CD8-positive, alpha-beta memory T cell (primary cell): ENCODE results near the gene PRR35. TPM values are rescaled to one million over a fixed set of nuclear protein-coding genes. Genes with fewer than 3 reads are reported as not detected.
A peak's percentile ranks its signal among the peaks of the same experiment; 100 is the strongest.

ENCODE experiments used
- CTCF ChIA-PET: fragments of 350-600 bp; sonication (Branson Sonifier 250); formaldehyde crosslinking; loops from one replicate; lab custom pipeline; 2021; ENCODE audit warnings: antibody characterized with exemption; lab: Charles Lee
- POLR2A ChIA-PET: fragments of 350-600 bp; sonication (Branson Sonifier 250); formaldehyde crosslinking; loops from one replicate; lab custom pipeline; 2021; ENCODE audit warnings: antibody characterized with exemption; lab: Charles Lee
- DNase-seq, 5 donors: peaks; one replicate each; pipeline versions ENCODE4 v3.0.0 to v3.0.0-alpha.2; 2020 to 2022; ENCODE audit warnings: mixed read lengths in 1 of 5
- H3K27ac ChIP-seq: one replicate; pipeline ENCODE4 v1.7.0; 2013; ENCODE audit warnings: low read depth, mild to moderate bottlenecking, low read length, moderate library complexity
- H3K27me3 ChIP-seq: 2 replicates; pipeline ENCODE4 v1.7.0; 2013; ENCODE audit warnings: low read length, mild to moderate bottlenecking; ENCODE audit not compliant: insufficient read depth, poor library complexity, severe bottlenecking
- H3K36me3 ChIP-seq: 2 replicates; pipeline ENCODE4 v1.7.0; 2013; ENCODE audit warnings: mild to moderate bottlenecking, low read length, moderate library complexity; ENCODE audit not compliant: insufficient read depth
- H3K4me1 ChIP-seq: 2 replicates; pipeline ENCODE4 v1.7.0; 2013; ENCODE audit warnings: mild to moderate bottlenecking, low read length, moderate library complexity; ENCODE audit not compliant: insufficient read depth
- H3K4me3 ChIP-seq: 2 replicates; pipeline ENCODE4 v1.7.0; 2013; ENCODE audit warnings: mild to moderate bottlenecking, low read length
- H3K9me3 ChIP-seq: 2 replicates; pipeline ENCODE4 v1.7.0; 2013; ENCODE audit warnings: mild to moderate bottlenecking, low read length
- H3K27ac Mint-ChIP-seq, 8 donors: one replicate each; pipeline ENCODE4 v1.8.0; 2020 to 2021; ENCODE audit warnings: mixed read lengths in 8 of 8, mild to moderate bottlenecking in 6 of 8, inconsistent platforms in 3 of 8, moderate library complexity in 3 of 8
- H3K27me3 Mint-ChIP-seq, 2 donors: one replicate each; pipeline ENCODE4 v1.8.0; 2020 to 2021; ENCODE audit warnings: mixed read lengths in 2 of 2, mild to moderate bottlenecking in 1 of 2, moderate library complexity in 1 of 2
- H3K36me3 Mint-ChIP-seq, 3 donors: one replicate each; pipeline ENCODE4 v1.8.0; 2020 to 2021; ENCODE audit warnings: mixed read lengths in 3 of 3, inconsistent platforms in 1 of 3, mild to moderate bottlenecking in 1 of 3
- H3K4me1 Mint-ChIP-seq, 3 donors: one replicate each; pipeline ENCODE4 v1.8.0; 2020 to 2021; ENCODE audit warnings: mixed read lengths in 3 of 3, inconsistent platforms in 1 of 3, mild to moderate bottlenecking in 1 of 3
- H3K4me3 Mint-ChIP-seq, 7 donors: one replicate each; pipeline ENCODE4 v1.8.0; 2020 to 2021; ENCODE audit warnings: mixed read lengths in 7 of 7, mild to moderate bottlenecking in 6 of 7, moderate library complexity in 4 of 7, inconsistent platforms in 2 of 7
- H3K9me3 Mint-ChIP-seq, 5 donors: one replicate each; pipeline ENCODE4 v1.8.0; 2020 to 2022; ENCODE audit warnings: mixed read lengths in 5 of 5, mild to moderate bottlenecking in 3 of 5, moderate library complexity in 2 of 5, inconsistent platforms in 1 of 5
- polyA plus RNA-seq: library from polyadenylated mRNA; unstranded; fragments of 300-500 nt; fragmentation: Illumina TruSeq; gene quantifications from one replicate; pipeline ENCODE4 v1.2.3, GENCODE V29; 2021
- total RNA-seq, 2 experiments: library from RNA; stranded (reverse); gene quantifications; one replicate each; pipeline ENCODE4 v1.2.3, GENCODE V29; 2021

The PRR35 gene
- total and polyA plus RNA-seq, 3 experiments from 2014 or later = not detected

GRCh38 chr16:519841-520687, 40.1 kb upstream of the PRR35 start:
- H3K4me3 Mint-ChIP-seq = no peak overlapping the region
- ChIA-PET POLR2A (no interaction called here), CTCF (no interaction called here)

DNA sequence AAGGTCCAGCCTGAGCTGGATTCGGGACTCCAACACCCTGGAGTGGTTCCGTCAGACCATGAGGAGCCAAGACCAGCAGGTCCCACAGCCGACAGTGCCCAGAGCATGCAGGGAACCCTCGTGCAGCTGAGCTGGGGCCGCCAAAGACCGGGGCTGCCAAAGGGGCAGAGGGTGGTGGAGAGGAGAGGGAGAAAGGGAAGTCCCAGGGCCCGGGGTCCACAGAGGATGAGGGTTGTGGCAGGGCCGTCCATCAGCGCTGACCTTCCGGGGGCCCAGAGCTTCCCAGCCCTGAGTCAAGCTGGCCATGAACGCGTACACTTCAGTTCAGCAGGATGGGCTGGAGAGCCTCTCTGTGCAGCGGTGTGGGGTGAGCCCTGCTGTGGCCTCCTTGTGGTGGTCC, 39.3 kb upstream of the PRR35 start:
- CTCF ChIA-PET = no interaction called here
- DNase-seq = no peak
- Mint-ChIP-seq H3K36me3 (peaks cover 0 to 12% (median 0%) of the 10 kb centered on the region in 3 donors), H3K9me3 (no peaks in the 10 kb centered on the region), H3K27me3 (peaks cover 0 to 1% of the 10 kb centered on the region in 2 donors), H3K4me3 (no peak overlapping the region), H3K27ac (no peak overlapping the region), H3K4me1 (peaks cover 7 to 15% (median 7%) of the 10 kb centered on the region in 3 donors)
- H3K27me3 ChIP-seq = no peaks in the 10 kb centered on the region
- H3K4me1 ChIP-seq = peaks cover 10% of the 10 kb centered on the region
- POLR2A ChIA-PET = no interaction called here
- no peak overlapping the region for H3K27ac ChIP-seq
- H3K9me3 ChIP-seq = no peaks in the 10 kb centered on the region
- no peak overlapping the region for H3K4me3 ChIP-seq
- H3K36me3 ChIP-seq = no peaks in the 10 kb centered on the region

More at GRCh38 chr16:519841-520687, 40.1 kb upstream of the PRR35 start:
- Histone ChIP-seq H3K4me1 (peaks cover 2% of the 10 kb centered on the region), H3K27me3 (no peaks in the 10 kb centered on the region), H3K9me3 (no peaks in the 10 kb centered on the region), H3K36me3 (no peaks in the 10 kb centered on the region), H3K27ac (no peak overlapping the region), H3K4me3 (no peak overlapping the region)
- H3K27me3 Mint-ChIP-seq = peaks cover 0 to 1% of the 10 kb centered on the region in 2 donors
- peaks cover 0 to 7% (median 2%) of the 10 kb centered on the region in 3 donors for H3K4me1 Mint-ChIP-seq
- H3K27ac Mint-ChIP-seq = no peak overlapping the region
- DNase-seq = no peak
- no peaks in the 10 kb centered on the region for H3K9me3 Mint-ChIP-seq
- peaks cover 0 to 14% (median 0%) of the 10 kb centered on the region in 3 donors for H3K36me3 Mint-ChIP-seq

- ChIA-PET POLR2A (no interaction called here), CTCF (no interaction called here)
- H3K27ac Mint-ChIP-seq = no peak overlapping the region
- H3K4me1 ChIP-seq = peaks cover 18% of the 10 kb centered on the region
- no peaks in the 10 kb centered on the region for H3K9me3 ChIP-seq
- H3K4me3 Mint-ChIP-seq = no peak overlapping the region
- peaks cover 0 to 8% (median 0%) of the 10 kb centered on the region in 3 donors for H3K36me3 Mint-ChIP-seq
- DNase-seq = no peak
- H3K36me3 ChIP-seq = no peaks in the 10 kb centered on the region
- no peaks in the 10 kb centered on the region for H3K9me3 Mint-ChIP-seq
- H3K27ac ChIP-seq = no peak overlapping the region
- H3K27me3 ChIP-seq = no peaks in the 10 kb centered on the region
- no peak overlapping the region for H3K4me3 ChIP-seq
- peaks cover 14 to 22% (median 15%) of the 10 kb centered on the region in 3 donors for H3K4me1 Mint-ChIP-seq
- peaks cover 0 to 1% of the 10 kb centered on the region in 2 donors for H3K27me3 Mint-ChIP-seq
Measured at GRCh38 chr16:521381-522210, 38.6 kb upstream of the PRR35 start.

- no peaks in the 10 kb centered on the region for H3K9me3 ChIP-seq
- peaks cover 20% of the 10 kb centered on the region for H3K4me1 ChIP-seq
- CTCF ChIA-PET = no interaction called here
- DNase-seq = no peak
- Mint-ChIP-seq H3K36me3 (peaks cover 0 to 6% (median 0%) of the 10 kb centered on the region in 3 donors), H3K4me3 (peak overlapping the region in 2 of 7 donors; percentile 52 to 75), H3K9me3 (no peaks in the 10 kb centered on the region), H3K27me3 (peaks cover 0 to 1% of the 10 kb centered on the region in 2 donors), H3K27ac (peak overlapping the region in 1 of 8 donors; percentile 23), H3K4me1 (peaks cover 16 to 24% (median 17%) of the 10 kb centered on the region in 3 donors)
- no peaks in the 10 kb centered on the region for H3K27me3 ChIP-seq
- POLR2A ChIA-PET = no interaction called here
- H3K36me3 ChIP-seq = no peaks in the 10 kb centered on the region
- H3K27ac ChIP-seq = no peak overlapping the region
- H3K4me3 ChIP-seq = no peak overlapping the region
Measured at GRCh38 chr16:522320-523096, 37.7 kb upstream of the PRR35 start.

- ChIA-PET CTCF (no interaction called here), POLR2A (no interaction called here)
- no peaks in the 10 kb centered on the region for H3K36me3 ChIP-seq
- no peak for DNase-seq
- no peak overlapping the region for H3K27ac ChIP-seq
- no peaks in the 10 kb centered on the region for H3K27me3 ChIP-seq
- H3K36me3 Mint-ChIP-seq = peaks cover 0 to 6% (median 0%) of the 10 kb centered on the region in 3 donors
- no peak overlapping the region for H3K27ac Mint-ChIP-seq
- H3K9me3 Mint-ChIP-seq = no peaks in the 10 kb centered on the region
- no peaks in the 10 kb centered on the region for H3K9me3 ChIP-seq
- peaks cover 20% of the 10 kb centered on the region for H3K4me1 ChIP-seq
- H3K4me3 Mint-ChIP-seq = peak overlapping the region in 3 of 7 donors; percentile 8 to 75 (median 52)
- H3K27me3 Mint-ChIP-seq = peaks cover 0 to 1% of the 10 kb centered on the region in 2 donors
- H3K4me3 ChIP-seq = no peak overlapping the region
- H3K4me1 Mint-ChIP-seq = peaks cover 16 to 24% (median 17%) of the 10 kb centered on the region in 3 donors
Measured at GRCh38 chr16:523097-523741, 37.0 kb upstream of the PRR35 start.

DNA sequence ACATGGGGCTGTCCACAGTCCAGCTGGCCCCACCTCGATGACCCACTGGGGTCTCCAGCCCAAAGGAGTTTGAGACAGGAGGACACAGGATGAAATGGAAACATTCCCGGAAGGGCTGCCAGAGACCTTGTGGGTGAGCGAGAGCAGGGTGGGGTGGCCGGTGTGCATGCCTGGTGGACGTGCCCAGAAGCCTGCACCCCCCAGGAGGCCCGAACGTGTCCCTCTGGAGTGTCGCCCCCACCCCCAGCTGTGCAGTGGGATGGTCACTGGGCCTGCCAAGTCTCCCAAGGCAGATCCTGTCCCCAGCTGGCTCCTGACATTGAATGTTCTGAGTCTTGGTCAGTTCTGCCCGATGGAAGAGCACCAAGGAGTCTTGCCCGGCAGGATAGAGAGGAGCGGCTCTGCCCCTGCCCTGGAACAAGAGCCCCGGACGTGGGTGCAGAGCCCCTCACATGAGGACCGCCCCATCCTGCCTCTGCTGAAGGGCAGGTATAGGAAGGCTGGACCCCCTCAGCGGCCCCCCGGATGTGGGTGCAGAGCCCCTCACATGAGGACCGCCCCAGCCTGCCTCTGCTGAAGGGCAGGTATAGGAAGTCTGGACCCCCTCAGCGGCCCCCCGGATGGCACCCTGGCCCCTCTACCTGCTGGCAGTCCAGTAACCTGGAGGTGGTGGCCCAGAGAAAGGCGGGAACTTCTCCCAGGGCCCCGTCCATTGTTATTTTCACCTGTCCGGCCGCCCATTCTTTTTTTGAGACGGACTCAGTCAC, 35.7 kb upstream of the PRR35 start:
- Mint-ChIP-seq H3K27me3 (peaks cover 0 to 3% of the 10 kb centered on the region in 2 donors), H3K4me1 (peaks cover 25 to 33% (median 25%) of the 10 kb centered on the region in 3 donors), H3K27ac (peak overlapping the region in 3 of 8 donors; percentile 65 to 92 (median 90)), H3K4me3 (peak overlapping the region in 1 of 7 donors; percentile 81), H3K9me3 (no peaks in the 10 kb centered on the region), H3K36me3 (peaks cover 0 to 8% (median 0%) of the 10 kb centered on the region in 3 donors)
- no peaks in the 10 kb centered on the region for H3K27me3 ChIP-seq
- POLR2A ChIA-PET = no interaction called here
- CTCF ChIA-PET = no interaction called here
- H3K27ac ChIP-seq = no peak overlapping the region
- peaks cover 27% of the 10 kb centered on the region for H3K4me1 ChIP-seq
- no peak for DNase-seq
- H3K4me3 ChIP-seq = no peak overlapping the region
- H3K9me3 ChIP-seq = no peaks in the 10 kb centered on the region
- H3K36me3 ChIP-seq = no peaks in the 10 kb centered on the region

GRCh38 chr16:525123-525519, 35.1 kb upstream of the PRR35 start:
- peak overlapping the region; percentile 81 for H3K27ac ChIP-seq
- POLR2A ChIA-PET = no interaction called here
- CTCF ChIA-PET = interaction anchor here (1.2 kb wide), 1 partner anchor 111 kb away, joined by 3 read pairs; the partner anchor contains the start of gene METTL26

More at GRCh38 chr16:525123-525519, 35.1 kb upstream of the PRR35 start:
- Mint-ChIP-seq H3K4me3 (peak overlapping the region in 5 of 7 donors; percentile 43 to 86 (median 59)), H3K27ac (peak overlapping the region; percentile 60 to 93 (median 88)), H3K27me3 (peaks cover 0 to 3% of the 10 kb centered on the region in 2 donors), H3K36me3 (peaks cover 0 to 7% (median 0%) of the 10 kb centered on the region in 3 donors), H3K4me1 (peaks cover 29 to 40% (median 30%) of the 10 kb centered on the region in 3 donors), H3K9me3 (no peaks in the 10 kb centered on the region)
- H3K9me3 ChIP-seq = no peaks in the 10 kb centered on the region
- no peak overlapping the region for H3K4me3 ChIP-seq
- no peaks in the 10 kb centered on the region for H3K36me3 ChIP-seq
- H3K4me1 ChIP-seq = peaks cover 33% of the 10 kb centered on the region
- DNase-seq = no peak
- no peaks in the 10 kb centered on the region for H3K27me3 ChIP-seq
